Fibroblast of skin of right quadriceps (primary cell): ENCODE measurements around the gene MICAL3.
A peak's percentile ranks its signal among the peaks of the same experiment; 100 is the strongest.
"Not testable (repeated sequence)": the region's sequence is repeated elsewhere in the genome, so short reads cannot be mapped to it uniquely, and the experiment has no call there.

Source experiments
- DNase-seq: peaks from one replicate; pipeline ENCODE4 v3.0.0-alpha.2; 2013

Gene MICAL3

DNA sequence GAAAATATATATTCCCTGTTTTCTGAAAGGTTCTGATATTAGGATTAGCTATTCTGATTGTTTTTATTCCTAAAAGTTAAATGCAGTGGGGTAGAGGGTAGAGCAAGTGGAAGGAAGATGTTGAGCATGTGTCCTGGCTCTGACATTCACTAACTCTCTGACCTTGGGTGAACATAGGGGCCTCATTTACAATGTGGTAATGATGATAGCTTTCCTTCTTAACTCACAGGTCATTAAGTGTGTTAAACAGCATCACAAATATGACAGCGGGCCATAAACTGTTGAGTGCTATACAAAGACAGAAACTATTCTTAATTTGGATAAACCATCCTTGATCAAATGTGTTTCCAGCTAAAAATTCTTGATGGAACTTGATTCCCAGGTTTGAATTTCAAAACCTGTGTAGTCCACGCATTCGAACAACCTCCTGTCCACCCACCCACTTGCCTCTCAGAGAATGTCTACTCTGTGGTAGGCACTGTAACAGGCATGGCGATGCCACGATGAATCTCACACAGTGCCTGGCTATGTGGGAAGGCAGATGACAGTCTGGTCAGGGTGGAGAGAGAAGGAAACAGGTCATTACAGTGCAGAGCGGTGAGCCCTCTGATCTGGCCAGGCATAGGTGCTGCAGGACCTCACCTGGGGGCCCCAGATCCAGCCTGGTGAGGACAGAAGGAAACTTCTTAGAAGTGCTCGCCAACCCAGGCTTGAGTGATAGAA lies 34.2 kb upstream of the MICAL3 start:
- DNase-seq = no peak

DNA sequence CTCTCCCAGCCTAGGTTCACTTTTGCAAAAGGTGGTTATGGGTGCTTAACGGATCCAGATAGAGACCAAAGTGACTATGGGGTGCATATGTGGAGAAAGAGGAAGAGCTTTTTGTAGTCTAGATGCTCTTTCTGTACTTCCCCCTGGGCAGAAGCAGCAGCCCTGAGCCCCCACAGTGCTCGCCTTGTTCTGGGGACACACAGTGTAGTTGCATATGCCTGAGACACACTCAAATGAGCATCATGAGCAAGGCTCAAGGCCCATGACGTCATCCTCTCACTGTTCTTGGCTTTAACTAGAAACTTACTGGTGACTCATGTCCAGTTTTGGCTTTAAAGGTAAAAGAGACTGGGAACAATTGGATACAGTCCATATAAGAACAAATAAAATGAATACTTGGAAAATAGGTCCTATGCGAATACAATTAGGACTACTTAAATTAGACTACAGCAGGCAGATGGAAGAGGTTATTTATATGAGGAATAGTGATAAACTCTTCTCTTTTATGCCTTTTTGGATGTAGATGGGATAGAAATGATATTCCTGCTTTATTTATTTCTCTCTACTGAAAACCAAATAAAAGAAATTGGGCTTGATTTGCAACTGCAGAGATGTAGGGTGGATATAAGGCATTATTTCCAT lies 33.3 kb upstream of the MICAL3 start:
- peak; percentile 97 for DNase-seq

DNA sequence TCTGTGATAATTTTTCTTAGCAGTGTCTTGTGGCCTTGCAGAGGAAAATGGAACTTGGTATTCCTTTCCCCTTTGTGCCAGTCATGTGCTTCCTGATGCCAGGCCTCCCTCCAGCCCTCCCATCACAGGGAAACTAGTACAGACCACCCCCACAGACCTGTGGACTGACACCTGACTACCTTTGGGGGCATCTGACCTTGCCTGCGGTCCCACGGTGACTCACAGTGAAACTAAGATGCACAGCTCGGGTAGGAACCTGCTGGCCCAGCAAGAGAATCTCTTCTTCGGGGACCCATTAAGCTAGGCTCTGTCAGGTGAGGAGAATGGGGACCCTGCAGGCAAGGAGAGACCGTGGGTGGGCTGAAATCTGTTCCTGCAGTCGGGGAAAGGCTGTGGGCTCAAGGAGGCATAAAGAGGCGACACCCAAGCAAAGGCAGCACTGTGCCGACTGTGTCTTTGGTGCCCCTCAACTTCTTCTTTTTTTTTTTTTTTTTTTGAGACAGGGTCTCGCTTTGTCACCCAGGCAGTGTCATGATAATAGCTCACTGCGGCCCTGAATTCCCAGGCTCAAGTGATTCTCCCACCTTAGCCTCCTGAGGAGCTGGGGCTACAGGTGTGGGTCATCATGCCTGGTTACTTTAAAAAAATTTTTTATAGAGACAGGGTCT lies 32.6 kb upstream of the MICAL3 start:
- no peak for DNase-seq

DNA sequence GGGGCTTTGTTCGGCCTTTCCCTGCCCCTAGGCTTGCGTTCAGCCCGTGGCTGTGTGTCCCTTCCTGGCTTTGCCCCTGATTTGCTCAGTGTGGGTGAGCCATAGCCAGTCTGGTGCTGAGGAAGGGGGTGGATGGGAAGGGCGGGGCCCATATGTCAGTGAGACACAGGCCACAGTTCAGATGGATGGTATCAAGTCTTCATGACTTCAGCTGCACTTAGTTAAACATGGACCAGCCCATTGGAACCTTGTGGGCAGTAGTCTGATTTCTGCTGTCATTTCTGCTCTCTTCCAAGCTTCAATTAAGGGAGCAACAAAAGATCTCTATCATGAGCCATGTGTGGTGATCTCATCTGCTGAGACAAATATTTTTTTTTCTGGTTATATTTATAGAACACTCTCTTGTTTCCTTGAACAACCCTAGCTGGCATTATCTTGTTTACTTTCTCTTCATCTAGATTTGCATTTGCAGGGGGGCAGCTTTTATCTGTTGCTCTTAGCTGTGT lies 31.9 kb upstream of the MICAL3 start:
- DNase-seq = peak; percentile 75

DNA sequence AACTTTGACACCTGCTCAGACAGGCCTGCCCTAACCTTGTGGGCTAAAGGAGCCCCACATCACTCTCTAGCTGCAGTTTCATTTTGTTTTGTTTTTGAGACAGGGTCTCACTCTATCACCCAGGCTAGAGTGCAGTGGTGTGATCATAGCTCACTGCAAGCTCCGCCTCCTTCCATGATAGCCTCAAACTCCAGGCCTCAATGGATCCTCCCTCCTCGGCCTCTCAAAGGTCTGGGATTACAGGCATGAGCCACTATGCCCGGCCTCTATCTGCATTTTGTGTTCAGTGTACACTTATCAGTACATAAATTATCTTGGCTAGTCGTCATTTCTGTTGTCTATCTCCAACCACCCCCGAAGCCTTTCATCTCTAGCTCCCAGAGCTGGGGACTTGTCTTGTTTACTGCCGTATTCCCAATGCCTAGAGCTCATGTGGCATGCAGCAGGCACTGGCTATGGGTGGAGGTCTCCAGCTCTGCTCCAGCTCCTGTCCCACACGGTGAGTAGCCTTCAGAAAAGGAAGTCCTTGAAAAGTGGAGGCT lies 31.3 kb upstream of the MICAL3 start:
- no peak for DNase-seq

DNA sequence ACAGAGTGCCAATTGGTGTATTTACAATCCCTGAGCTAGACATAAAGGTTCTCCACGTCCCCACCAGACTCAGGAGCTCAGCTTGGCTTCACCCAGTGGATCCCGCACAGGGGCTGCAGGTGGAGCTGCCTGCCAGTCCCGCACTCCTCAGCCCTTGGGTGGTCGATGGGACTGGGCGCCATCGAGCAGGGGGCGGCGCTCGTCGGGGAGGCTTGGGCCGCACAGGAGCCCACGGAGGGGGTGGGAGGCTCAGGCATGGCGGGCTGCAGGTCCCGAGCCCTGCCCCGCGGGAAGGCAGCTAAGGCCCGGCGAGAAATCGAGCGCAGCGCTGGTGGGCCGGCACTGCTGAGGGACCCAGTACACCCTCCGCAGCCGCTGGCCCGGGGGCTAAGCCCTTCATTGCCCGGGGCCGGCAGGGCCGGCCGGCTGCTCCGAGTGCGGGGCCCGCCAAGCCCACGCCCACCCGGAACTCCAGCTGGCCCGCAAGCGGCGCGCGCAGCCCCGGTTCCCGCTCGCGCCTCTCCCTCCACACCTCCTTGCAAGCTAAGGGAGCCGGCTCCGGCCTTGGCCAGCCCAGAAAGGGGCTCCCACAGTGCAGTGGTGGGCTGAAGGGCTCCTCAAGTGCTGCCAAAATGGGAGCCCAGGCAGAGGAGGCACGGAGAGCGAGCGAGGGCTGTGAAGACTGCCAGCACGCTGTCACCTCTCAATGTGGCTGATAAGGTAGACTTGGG lies 29.0 kb upstream of the MICAL3 start:
- not testable (repeated sequence) for DNase-seq

DNA sequence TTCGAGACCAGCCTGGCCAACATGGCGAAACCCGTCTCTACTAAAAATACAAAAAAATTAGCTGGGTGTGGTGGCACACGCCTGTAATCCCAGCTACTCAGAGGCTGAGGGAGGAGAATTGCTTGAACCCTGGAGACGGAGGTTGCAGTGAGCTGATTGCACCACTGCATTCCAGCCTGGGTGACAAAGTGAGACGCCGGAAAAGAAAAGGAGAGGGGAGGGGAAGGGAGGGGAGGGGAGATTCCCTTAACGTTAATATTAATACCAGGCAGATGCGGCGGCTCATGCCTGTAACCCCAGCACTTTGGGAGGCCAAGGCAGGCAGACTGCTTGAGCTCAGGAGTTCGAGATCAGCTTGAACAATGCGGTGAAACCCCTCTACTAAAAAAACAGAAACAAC lies 26.8 kb upstream of the MICAL3 start:
- peak; percentile 46 for DNase-seq

DNA sequence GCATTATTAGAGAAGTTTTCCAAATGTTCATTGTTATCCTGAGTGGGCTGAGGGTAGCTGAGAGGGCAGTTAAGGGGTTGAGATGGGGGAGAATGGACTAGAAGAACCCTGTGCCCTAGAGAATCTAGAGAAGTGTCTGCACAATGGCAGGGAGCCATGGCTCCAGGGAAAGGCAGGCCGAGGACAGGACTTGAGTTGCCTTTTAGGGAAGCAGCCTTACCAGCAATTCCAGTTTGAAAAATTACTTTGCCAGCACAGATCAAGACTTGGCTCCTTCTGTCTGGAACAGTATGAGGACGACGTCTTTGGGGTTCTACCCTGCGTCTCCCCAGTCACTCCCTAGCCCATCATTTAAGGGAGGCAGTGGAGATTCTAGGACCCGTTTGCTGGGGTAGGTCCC lies 25.7 kb upstream of the MICAL3 start:
- DNase-seq = no peak

DNA sequence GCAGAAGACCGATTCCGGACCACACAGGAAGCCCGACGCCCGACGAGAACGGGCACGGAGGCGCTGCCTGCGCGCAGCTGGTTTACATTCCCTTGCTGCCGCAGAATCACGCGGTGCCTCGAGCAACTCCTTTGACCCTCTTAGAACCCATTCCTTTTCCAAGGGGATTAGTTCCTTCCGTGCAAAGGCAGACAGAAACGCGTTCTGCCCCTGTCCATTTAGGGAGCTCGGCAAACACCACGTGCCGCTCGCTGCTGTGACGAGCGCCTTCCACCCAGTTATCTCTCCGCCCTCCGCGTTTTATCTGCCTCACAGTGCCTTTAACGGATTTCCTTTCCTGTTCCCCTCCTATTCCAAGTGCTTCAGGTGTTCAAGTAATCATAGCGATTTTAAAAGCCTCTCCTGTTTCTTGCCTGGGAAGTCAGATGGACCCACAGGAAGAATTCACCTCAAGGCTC lies 24.1 kb upstream of the MICAL3 start:
- DNase-seq = peak; percentile 51

DNA sequence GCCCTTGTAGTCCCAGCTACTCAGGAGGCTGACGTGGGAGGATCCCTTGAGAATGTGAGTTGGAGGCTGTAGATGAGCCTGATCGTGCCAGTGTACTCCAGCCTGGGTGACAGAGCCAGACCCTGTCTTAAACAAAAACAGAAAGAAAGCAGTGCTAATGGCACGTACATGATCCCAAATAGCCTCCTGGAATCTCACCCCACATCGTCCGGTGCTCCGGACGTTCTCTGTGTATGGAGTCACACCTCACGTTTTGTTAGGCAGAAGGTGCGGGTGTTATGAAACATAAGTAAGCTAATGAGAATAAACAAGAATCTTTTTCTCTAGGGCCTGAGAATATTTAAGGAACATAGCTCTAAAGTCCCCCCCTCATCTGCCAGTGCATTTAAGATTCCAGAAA lies 23.7 kb upstream of the MICAL3 start:
- DNase-seq = no peak

DNA sequence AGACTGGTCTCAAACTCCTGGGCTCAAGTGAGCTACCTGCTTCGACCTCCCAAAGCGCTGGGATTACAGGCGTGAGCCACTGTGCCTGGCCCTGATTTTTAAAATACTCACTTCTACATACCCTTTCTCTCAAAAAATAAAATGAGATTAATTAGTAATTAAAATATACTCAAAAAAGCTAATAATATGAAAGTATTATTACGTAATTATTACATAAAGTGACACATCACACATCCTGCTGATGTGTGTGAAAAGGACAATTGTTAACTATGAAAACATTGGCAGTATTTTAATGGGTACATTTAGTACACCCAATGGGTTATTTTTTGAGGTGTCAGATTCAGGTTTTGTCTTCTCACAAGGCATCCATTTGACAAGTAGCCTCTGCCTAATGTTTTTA lies 21.4 kb upstream of the MICAL3 start:
- DNase-seq = no peak

DNA sequence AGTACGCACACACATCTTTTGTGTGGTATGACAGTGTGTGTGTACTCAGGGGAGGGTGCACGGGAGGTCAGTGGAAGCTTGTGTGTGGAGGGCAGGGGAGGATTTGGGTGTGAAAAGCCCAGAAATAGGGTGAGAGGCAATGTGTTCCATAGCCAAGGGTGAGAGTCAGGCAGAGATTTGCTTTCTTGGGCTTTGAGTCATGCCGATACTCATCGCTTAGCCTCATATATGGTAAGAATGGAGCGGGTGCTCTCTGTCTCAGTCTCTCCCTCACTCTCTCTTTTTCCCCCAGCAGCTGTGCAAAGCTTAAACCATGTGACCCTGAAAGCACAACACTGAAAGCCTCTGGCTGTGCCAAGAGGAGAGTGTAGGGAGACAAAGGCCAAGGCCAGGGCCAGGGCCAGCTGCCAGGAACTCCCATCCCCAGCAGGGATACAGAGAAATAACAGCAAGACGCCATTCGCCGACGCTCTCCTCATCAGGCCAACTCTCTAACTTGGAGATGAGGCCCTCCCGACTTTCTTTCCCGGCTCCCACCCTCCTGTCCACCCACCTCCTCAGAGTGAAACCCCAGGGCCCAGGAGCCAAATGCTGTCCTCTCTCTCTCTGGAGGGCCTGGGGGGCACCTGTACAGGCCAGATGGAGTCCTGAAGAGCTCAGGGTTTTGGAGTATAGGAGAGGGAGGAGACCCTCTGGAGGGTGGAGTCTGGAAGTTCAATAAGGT lies 20.3 kb upstream of the MICAL3 start:
- DNase-seq = no peak

DNA sequence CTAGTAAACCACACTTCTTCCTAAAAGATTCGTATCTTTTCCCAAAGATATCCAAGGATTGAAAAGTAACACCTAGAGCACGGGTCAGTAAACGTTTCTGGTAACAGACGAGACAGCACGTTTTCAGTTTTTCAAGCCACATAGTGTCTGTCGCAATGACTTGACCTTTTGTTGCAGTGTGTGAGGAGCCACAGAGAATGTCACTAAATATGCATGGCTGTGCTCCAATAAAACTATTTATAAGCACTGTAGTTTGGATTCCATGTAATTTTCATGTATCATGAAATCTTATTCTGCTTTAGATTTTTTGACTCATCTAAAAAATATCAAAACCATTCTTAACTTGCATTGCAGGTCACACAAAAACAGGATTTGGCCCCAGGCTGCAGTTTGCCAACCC lies 18.3 kb upstream of the MICAL3 start:
- peak; percentile 65 for DNase-seq

DNA sequence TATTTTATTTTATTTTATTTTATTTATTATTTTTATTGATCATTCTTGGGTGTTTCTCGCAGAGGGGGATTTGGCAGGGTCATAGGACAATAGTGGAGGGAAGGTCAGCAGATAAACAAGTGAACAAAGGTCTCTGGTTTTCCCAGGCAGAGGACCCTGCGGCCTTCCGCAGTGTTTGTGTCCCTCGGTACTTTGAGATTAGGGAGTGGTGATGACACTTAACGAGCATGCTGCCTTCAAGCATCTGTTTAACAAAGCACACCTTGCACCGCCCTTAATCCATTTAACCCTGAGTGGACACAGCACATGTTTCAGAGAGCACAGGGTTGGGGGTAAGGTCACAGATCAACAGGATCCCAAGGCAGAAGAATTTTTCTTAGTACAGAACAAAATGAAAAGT lies 16.5 kb upstream of the MICAL3 start:
- DNase-seq = not testable (repeated sequence)

DNA sequence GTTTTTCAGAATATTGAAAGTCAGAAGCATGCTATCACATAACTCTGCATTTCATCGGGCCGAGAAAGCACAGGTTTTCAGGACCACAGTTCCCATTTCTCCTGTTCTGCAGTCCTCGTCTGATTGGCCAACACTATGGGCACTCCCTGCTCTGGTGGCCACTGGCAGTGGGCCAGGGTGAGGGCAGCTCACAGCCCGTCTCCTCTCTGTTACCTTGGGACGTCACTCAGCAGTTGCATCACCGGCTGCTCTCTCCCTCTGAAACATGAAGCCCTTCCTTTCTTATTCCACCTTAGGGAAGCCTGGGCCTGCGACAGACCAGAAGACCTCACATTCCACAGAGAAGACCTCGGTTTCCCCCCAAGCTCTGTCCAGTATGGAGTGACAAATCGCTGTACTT lies 11.4 kb upstream of the MICAL3 start:
- DNase-seq = no peak

DNA sequence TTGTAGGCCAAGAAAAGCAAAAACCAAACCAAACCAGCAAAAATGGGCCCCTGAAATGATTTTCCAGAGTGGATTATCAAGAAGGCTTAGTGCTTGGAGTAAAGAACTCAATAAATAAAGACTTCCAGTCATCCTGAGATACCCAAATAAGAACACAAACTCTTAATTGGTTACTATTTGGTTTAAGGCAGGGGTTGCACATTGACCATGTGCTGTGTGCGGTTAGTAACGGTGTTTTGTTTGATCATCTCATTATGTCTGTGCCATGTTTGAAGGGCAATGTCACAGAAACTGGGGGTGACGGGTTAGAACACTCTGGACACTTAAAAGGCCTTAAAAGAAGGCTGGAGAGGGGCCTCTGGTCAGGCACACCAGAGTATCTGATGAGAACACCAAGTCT lies 9.7 kb upstream of the MICAL3 start:
- DNase-seq = no peak

DNA sequence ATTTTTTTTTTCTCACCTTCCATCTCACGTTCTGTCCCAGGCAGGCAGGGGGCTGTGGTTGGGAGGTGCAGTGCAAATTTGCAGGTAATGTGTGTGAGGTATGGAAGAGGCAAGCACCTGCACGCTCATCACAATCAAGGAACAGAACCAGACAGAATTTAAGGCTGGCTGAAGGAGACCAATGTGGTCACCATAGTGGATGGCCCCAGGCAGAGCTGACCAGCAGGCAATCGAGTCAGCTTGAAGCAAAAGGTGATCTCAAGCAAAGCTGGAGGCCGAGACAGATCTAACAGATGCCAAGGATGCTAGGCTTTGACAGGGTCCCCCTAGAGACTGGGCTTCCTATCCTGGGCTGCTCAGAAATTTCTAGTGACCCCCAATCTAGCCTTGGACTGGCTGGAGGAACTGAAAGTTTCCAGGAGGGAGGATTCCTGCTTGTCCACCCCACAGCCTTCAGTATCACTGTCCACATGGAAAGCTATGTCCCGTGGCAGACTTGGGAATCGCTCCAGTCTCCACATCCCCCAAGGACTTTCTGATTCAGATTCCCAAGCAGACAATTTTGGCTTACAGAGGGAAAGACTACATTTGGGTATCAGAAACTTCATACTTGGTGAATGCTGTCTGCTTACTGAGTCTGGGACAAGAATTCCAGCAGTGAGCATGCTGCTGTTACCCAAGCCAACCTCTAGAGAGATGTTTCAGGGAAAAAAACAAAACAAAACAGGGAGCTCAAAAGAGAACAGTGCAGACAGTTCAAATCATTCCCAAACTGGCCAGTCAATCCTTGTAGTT lies 9.0 kb upstream of the MICAL3 start:
- DNase-seq = peak; percentile 68

DNA sequence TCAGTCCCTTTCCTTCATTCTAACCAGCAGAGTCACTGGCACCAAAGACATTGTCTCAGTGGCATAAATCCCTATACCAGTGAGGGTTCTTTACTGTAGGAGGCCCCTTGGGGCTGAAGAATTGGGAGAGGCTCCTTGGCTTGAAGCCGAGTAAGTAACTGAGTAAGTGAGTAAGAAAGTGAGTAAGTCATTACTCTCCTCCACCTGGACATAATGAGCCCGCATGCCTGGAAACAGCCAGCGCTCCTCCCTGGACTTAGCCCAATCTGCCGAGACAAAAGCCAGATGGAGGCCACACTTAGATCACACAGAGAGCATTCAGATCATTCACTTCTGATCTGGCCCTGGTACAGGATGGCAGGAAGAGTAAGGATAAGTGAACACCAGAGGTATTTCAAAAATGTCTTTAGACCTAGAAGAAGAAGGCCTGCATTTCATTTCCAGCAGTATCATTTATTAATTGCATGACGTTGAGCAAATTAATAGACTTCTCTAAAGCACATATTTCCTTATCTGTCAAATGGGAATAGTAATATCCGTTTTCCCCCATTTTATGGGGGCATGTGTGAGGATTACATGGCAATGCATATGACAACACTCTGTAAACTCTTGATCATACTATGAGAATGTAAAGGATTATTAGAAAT lies 8.2 kb upstream of the MICAL3 start:
- DNase-seq = peak; percentile 89

DNA sequence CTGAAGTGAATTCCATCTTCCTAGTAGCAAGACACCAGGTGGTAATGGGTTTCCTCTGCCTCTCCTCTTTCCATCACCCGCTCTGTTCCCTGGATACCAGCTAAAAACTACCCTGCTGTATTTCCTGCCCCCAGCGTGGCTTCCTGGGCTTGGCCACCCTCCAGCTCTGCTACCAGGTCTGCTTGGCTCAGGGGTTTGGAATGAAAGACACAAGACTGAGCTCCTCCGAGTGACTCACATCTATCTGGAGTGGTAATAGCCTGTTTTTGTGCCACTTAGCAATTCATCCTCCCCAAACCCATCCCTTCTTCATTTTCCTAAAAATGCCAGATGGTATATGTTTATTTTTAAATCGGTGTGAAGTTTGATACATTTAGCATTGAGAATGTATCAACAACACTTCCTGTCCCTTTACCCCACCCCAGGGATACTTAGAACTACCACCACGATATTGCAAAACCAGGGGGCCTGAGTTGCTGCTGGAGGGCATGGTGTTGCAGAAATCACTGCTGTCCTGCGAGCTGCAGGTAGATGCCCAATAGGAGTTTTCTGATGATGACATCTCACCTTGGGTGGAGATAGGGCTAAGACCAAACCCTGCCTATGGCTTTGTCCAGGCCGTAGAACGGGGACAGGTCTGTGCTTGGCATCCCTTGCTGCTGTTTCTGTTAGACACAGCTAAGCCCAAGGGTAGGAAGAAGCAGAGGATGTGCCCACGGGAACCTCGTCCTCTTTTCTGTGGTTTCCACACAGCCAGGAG lies 7.5 kb upstream of the MICAL3 start:
- peak; percentile 97 for DNase-seq

DNA sequence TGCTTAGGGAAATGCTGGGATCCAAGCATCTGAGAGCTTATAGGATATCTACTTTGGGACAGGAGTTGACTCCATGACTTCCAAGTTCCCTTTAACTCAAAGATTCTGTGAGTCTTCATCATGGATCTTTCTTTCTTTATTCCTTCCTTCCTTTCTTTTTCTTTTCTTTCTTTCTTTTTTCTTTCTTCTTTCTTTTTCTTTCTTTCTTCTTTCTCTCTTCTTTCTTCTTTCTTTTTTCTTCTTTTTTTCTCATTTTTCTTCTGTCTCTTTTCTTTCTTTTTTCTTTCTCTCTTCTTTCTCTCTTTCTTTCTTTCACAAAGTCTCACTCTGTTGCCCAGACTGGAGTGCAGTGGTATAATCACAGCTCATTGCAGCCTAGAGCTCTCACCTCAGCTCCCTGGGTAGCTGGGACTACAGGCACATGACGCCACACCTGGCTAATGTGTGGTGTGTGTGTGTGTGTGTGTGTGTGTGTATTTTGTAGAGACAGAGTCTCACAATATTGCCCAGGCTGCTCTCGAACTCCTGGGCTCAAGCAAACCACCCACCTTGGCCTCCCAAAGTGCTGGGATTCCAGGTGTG lies 5.4 kb upstream of the MICAL3 start:
- no peak for DNase-seq
